Right kidney (tissue), 1 donor: ENCODE measurements around the gene MAB21L4.

Experiments
- DNase-seq: peaks from one replicate; pipeline ENCODE4 v3.0.0-alpha.2; 2016

MAB21L4 gene

GRCh38 chr2:240877460-240878340, 18.3 kb downstream of the MAB21L4 start:
- DNase-seq: no peak

GRCh38 chr2:240876475-240877251, 19.3 kb downstream of the MAB21L4 start:
- no peak for DNase-seq

GRCh38 chr2:240876035-240876474, 19.9 kb downstream of the MAB21L4 start:
- no peak for DNase-seq

GRCh38 chr2:240875228-240876034, 20.5 kb downstream of the MAB21L4 start:
- no peak for DNase-seq

GRCh38 chr2:240874715-240875227, 21.2 kb downstream of the MAB21L4 start:
- DNase-seq: no peak

- no peak for DNase-seq
Observed at GRCh38 chr2:240873805-240874714, 21.9 kb downstream of the MAB21L4 start.

GRCh38 chr2:240873098-240873788, 22.7 kb downstream of the MAB21L4 start:
- no peak for DNase-seq

- no peak for DNase-seq
Observed at GRCh38 chr2:240872317-240873097, 23.4 kb downstream of the MAB21L4 start.

GRCh38 chr2:240871071-240871958, 24.6 kb downstream of the MAB21L4 start:
- no peak for DNase-seq

- no peak for DNase-seq
Observed at GRCh38 chr2:240869956-240870875, 25.7 kb downstream of the MAB21L4 start.

GRCh38 chr2:240869109-240869955, 26.6 kb downstream of the MAB21L4 start:
- no peak for DNase-seq

GRCh38 chr2:240868286-240869108, 27.5 kb downstream of the MAB21L4 start, which contains the start of gene AGXT:
AGXT (plus strand) TSS chr2:240868824; CDS start chr2:240868866, 42 bp downstream.
- no peak for DNase-seq

- DNase-seq: no peak
Observed at GRCh38 chr2:240865391-240865790, 30.6 kb downstream of the MAB21L4 start.

GRCh38 chr2:240864475-240864874, 31.5 kb downstream of the MAB21L4 start:
- DNase-seq: no peak

GRCh38 chr2:240861547-240861946, 34.4 kb downstream of the MAB21L4 start:
- DNase-seq: no peak
